Endometrial microvascular endothelial cells (primary cell): ENCODE data around the gene TNIP2. TPM values are rescaled to one million over a fixed set of nuclear protein-coding genes. Genes with fewer than 3 reads are reported as not detected.
"Not testable (repeated sequence)": the region's sequence is repeated elsewhere in the genome, so short reads cannot be mapped to it uniquely, and the experiment has no call there.

Experiments
- in situ Hi-C: cut with HindIII; loops from 2 replicates; pipeline ENCODE4 v1.10.0; 2017; ENCODE audit warnings: low sequenced_read_pairs, low pct_unique_long_range_greater_than_20kb; ENCODE audit errors: inconsistent ontology term
- total RNA-seq: library from RNA; depleted of rRNA; stranded (reverse); fragments of >200 nt; gene quantifications from one replicate; pipeline ENCODE4 v1.2.3, GENCODE V29; 2015; ENCODE audit errors: inconsistent ontology term

Gene TNIP2
- total RNA-seq, 1 donor from 2014 or later, result 71.0 TPM

DNA sequence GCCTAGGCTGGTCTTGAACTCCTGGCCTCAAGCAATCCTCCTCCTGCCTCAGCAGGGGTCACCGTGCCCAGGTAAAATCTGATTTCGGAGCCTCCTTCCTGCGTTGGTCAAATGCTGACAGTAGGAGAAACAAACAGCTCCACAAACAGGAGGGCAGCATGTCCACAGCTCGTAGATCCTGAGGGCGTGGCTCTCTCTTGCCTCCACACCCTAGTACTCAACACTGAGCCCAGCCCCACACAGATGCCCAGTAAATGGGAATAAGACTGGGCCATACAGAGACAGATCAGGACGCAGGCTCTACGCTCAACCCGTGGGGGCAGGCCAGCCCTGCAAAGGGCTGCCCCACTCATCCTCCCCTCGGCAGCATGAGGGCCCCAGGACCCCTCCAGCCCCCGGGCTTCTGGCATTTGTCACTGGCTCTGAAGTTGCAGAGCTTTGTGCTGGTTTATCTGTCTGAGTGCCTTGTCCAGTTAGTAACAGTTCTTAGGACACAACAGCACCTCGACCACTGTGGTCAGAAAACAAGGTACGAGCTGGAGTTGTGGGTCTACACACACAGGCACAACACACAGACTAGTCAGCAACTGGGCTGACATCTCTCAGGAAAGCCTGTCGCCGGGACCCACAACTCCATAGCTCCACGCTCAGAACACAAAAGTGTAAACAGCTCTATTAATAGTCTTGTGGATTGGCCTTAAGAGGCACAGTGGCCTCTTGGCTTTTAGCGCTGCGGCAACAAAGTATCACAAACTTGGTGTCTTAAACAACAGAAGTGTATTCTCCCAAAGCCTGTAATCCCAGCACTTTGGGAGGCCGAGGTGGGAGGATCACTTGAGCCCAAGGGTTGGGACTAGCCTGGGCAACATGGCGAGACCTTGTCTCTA lies 5.2 kb downstream of the TNIP2 start:
- in situ Hi-C loops, result no loop called here

DNA sequence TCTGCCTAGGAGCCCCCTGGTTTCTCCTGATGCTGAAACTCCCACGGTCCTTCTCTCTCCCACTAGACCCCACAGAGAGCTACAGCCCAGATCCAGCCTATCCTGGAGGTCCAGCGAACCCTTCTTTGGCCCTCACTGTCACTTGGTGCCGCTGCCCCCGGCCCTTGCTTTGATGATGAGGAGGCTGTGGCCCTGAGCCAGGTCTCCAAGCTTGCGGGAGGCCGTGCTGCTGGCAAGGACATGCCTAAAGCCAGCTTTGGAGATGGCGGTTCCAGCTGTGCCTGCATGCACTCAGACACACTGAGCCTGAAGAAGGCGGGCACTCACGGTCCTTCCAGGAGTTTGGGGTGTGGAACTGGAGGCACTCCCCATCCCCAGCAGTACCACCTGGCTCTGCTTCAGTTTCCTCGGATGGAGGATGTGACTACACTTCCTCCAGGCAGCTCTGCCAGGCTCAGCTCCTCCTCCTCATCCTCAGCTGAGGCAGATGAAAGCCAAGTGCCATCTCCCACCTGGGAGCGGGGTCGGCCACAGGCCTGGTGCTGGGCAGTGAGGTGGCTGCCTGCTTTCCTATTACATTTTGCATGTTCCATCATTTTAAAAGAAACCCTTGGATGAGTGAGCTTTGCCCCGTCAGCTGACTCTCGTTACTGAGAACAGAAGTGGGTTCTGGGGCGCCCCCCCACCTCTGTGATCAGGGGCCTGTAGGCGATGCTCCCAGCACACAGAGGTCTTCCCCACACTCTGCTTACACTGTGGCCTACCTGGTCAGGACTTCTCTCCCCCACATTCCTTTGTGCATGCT lies 9.0 kb downstream of the TNIP2 start:
- in situ Hi-C loops, result no loop called here

- in situ Hi-C loops, result no loop called here
Measured at GRCh38 chr4:2745981-2746806, 9.9 kb downstream of the TNIP2 start.

DNA sequence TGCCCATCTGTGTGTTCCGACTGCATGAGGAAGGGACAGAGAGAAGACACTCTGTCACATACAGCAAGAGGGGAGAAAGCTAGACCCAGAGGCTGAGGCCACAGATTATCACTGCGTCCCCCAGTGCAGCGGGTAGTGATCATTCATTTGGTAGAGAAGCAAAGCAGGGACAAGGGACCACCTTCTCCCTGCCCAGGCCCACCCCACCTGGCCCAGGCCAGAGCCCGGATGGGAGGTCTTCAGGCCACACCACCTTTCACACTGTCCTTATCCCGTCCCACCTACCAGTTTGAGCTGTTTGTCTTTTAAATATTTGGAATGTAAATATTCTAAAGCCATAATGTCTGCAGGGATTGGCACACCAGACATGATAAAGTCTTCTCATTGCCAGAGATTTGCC lies 10.6 kb downstream of the TNIP2 start:
- in situ Hi-C loops, result no loop called here

- in situ Hi-C loops, result no loop called here
Measured at GRCh38 chr4:2744576-2745270, 11.4 kb downstream of the TNIP2 start.

DNA sequence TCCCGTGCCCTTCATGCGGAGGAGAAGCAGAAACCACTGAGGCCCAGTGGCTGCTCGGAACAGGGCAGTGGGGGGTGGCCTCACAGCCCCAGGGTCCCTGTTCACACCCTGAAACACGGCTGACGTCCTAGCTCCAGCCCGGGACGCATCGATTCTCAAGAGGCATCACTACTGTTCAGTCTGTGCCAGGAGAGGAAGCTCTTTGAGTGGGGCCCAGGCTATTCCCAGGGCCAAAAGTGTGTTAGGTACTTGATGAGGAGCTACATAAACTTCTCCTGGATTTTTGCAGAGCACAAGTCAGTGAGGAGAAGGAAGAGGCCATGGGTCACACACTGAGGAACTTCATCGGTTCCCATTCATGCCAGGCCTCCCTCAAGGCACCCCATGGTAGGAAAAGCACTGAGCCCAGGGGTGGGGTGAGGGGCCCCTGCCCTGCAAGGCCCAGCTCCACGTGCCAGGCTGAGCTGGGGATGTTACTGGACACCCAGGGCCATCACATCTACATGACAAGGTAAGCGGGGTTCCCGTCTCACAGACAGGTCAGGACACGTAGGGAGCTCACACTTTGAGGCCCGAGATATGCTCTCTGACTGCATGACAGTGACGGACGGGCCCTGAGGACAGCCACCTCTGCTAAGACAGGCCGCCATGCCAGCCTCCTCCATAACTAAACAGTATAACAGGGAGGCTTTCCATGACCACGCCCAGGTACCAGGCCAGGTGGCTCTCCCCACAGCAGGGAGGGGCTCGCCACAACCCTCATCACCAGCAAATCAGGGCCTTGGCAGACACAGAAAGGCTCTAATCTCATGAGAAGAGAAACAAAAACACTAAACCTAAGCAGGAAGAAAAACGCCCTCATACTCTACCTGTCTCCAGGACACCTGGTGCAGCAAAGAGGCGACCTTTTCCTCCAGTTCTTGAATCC lies 12.4 kb downstream of the TNIP2 start:
- in situ Hi-C loops, result no loop called here

DNA sequence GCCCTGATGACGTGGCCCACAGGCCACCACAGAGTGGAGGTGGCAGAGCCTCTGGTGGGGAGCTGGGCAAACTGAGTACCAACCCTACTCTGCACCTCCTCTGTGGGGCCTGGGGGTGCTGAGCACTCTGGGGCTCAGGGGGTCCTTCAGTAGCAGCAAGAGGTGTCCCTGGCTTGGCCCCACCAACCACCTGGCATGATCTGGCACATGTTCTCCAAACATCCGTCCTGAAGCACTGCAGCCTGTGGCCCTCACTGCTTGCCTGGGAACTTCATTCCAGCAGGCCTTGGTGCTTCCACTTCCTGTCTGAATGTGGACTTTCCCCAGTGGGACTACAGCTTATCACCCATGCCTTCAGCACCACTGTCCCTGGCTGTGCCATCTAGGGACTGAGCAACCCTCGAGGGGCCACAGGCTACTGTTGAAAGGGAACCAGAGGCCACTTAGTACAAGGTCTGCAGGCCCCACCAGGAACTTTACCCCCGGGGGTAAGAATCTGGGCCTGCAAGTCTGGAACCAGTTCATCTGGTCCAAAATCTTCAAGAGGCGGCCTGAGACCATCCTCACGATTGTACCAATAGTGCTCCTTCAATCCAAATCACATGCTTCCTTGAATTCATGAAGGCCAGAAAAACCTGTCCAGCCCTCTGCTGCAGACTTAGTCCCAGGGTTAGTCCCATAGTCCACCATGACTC lies 13.2 kb downstream of the TNIP2 start:
- in situ Hi-C loops, result no loop called here

- in situ Hi-C loops, result no loop called here
Measured at GRCh38 chr4:2742081-2742822, 13.9 kb downstream of the TNIP2 start.

DNA sequence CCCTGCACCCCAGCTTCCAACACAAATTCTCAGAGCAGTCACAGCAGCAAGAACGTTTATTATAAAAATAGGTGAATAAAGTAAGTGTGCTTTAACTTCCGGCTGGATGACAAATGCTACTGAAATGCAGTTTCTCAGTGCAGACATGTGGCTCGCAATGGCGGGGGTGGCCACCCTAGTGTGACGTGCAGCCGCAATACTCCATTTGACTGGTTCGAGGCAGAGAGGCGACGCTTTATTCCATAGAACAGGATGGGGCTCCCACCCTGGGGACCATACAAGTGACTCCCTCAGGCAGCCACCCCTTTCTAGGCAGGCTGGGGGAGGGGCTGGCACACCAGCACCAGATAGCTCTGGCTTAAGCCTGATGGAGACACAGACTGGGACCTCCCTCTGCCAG lies 14.5 kb downstream of the TNIP2 start:
- in situ Hi-C loops, result no loop called here

DNA sequence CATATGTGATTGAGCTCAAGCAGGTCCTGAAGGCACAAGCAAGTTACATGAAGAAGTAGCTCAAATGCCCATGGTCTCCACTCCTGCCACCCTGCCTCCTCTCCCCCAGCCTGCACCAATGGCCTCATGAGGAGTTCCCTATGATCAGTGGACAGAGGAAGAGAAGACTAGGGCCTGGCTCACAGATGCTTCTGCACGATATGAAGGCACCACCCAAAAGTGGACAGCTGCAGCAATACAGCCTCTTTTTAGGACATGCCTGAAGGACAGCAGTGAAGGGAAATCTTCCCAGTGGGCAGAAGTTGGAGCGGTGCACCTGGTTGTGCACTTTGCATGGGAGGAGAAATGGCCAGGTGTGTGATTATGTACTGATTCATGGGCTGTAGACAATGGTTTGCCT lies 17.8 kb downstream of the TNIP2 start:
- in situ Hi-C loops, result not testable (repeated sequence)

GRCh38 chr4:2735869-2736268 lies 20.3 kb downstream of the TNIP2 start:
- in situ Hi-C loops, result no loop called here

- in situ Hi-C loops, result no loop called here
Measured at GRCh38 chr4:2734612-2735011, 21.5 kb downstream of the TNIP2 start.

DNA sequence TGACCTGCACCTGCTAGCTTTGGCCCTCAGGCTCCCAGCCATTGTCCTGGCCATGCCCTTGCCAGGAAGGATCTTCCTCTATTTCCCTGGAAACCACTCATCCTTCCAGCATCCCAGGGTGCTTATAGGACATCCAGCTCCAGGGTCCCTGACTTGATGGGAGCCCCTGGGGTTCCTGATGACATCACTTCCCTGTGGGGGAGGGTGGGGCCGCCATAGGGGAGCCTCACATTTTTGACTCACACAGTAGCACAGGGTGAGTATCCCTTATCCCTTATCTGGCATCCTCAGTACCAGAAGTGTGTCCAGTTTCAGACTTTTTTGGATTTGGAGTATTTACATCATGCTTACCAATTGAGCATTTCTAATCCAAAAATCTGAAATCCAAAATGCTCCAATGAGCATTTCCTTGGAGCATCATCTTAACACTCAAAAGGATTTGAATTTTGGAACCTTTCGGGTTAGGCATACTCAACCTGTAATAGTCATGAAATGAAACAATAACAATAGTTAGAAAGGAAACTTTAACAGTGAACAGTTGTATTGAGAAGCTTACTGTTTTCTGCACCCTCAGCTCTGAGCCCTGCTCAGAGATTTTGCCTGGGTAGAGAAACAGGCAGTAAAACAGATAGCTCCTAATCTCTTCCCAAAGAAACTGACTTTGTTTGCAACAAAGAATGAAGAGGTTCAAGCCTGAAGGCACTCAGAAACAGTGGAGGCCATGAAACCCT lies 22.1 kb downstream of the TNIP2 start:
- in situ Hi-C loops, result no loop called here

GRCh38 chr4:2733001-2733843 lies 22.9 kb downstream of the TNIP2 start:
- in situ Hi-C loops, result no loop called here

DNA sequence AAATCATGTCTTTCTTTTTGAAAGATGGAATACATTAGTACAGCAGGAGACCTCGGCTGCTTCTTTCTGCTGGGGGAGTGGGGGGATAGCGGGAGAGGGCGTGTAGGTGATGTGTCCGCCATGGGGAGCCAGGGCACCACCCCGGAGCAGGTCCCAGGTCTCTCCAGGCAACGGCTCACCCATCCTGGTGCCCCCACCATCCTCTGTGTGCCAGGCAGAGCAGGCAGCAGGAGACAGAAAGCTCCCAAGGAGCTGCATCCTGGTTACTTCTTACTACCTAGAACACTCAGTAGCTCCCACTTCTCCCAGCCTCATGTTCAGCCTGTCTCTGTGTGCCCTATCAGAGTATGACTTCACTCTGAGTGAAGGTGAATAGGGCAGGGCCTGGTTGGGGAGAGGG lies 23.6 kb downstream of the TNIP2 start:
- in situ Hi-C loops, result no loop called here
